ENCODE data around the gene TBC1D8. TPM values are rescaled to one million over a fixed set of nuclear protein-coding genes. Genes with fewer than 3 reads are reported as not detected.
A peak's percentile ranks its signal among the peaks of the same experiment; 100 is the strongest.

The TBC1D8 gene
- total RNA-seq, 1 experiment from 2014 or later = 139 TPM

DNA sequence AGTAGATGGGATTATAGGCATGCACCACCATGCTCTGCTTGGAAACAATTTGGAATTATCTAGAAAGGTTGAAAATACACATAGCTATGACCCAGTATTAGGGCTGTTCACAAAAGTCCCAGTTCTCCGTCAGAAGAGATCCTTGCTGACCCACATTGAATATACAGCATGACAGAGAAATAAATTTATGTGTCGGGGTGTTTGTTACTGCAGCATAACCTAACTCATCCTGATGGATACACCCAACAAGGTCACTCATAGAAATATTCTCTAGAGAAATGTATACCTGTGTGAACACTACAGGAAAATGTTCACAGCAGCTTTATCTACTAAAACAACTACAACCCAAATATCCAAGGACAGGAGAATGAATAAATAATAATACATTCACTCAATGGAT lies 9.0 kb downstream of the TBC1D8 start:
- ChIA-PET POLR2A (no interaction called here), CTCF (no interaction called here)
- no peaks in the 10 kb centered on the region for H3K27me3 ChIP-seq (ENCODE audit: control insufficient read depth, insufficient read depth, low read length)
- H3K27ac ChIP-seq (ENCODE audit: low read length) = peak overlapping the region; percentile 60
- TF ChIP-seq POLR2AphosphoS5 (IDR thresholded peaks at IDR 0.05; ENCODE audit: low read depth, low read length) (no peak), TCF7L2 (IDR thresholded peaks at IDR 0.05; ENCODE audit: low read depth, low read length) (no peak), SIN3A (IDR thresholded peaks at IDR 0.05; ENCODE audit: borderline replicate concordance, insufficient read depth, low read depth, low read length) (no peak)
- TF ChIP-seq, protein P1, sequence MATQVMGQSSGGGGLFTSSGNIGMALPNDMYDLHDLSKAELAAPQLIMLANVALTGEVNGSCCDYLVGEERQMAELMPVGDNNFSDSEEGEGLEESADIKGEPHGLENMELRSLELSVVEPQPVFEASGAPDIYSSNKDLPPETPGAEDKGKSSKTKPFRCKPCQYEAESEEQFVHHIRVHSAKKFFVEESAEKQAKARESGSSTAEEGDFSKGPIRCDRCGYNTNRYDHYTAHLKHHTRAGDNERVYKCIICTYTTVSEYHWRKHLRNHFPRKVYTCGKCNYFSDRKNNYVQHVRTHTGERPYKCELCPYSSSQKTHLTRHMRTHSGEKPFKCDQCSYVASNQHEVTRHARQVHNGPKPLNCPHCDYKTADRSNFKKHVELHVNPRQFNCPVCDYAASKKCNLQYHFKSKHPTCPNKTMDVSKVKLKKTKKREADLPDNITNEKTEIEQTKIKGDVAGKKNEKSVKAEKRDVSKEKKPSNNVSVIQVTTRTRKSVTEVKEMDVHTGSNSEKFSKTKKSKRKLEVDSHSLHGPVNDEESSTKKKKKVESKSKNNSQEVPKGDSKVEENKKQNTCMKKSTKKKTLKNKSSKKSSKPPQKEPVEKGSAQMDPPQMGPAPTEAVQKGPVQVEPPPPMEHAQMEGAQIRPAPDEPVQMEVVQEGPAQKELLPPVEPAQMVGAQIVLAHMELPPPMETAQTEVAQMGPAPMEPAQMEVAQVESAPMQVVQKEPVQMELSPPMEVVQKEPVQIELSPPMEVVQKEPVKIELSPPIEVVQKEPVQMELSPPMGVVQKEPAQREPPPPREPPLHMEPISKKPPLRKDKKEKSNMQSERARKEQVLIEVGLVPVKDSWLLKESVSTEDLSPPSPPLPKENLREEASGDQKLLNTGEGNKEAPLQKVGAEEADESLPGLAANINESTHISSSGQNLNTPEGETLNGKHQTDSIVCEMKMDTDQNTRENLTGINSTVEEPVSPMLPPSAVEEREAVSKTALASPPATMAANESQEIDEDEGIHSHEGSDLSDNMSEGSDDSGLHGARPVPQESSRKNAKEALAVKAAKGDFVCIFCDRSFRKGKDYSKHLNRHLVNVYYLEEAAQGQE (IDR thresholded peaks at IDR 0.05; ENCODE audit: insufficient read depth in 1 of 2, low read depth in 2 of 2, low read length in 1 of 2) = no peak
- TF ChIP-seq, protein P2, sequence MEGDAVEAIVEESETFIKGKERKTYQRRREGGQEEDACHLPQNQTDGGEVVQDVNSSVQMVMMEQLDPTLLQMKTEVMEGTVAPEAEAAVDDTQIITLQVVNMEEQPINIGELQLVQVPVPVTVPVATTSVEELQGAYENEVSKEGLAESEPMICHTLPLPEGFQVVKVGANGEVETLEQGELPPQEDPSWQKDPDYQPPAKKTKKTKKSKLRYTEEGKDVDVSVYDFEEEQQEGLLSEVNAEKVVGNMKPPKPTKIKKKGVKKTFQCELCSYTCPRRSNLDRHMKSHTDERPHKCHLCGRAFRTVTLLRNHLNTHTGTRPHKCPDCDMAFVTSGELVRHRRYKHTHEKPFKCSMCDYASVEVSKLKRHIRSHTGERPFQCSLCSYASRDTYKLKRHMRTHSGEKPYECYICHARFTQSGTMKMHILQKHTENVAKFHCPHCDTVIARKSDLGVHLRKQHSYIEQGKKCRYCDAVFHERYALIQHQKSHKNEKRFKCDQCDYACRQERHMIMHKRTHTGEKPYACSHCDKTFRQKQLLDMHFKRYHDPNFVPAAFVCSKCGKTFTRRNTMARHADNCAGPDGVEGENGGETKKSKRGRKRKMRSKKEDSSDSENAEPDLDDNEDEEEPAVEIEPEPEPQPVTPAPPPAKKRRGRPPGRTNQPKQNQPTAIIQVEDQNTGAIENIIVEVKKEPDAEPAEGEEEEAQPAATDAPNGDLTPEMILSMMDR (IDR thresholded peaks at IDR 0.05) = no peak
- intact Hi-C loops (cut with micrococcal nuclease; ENCODE audit: unreplicated experiment) = no loop called here
- in situ Hi-C loops (cut with HindIII; ENCODE audit: low pct_unique_long_range_greater_than_20kb, low sequenced_read_pairs) = no loop called here
- H3K4me3 ChIP-seq (ENCODE audit: low read depth in 2 of 2, low read length in 2 of 2) = no peak overlapping the region
- no peak for ATAC-seq
- BruUV-seq (replicated peaks) = no TSS peak
- DNase-seq (ENCODE audit: low read depth, low spot score) = no peak
- H3K36me3 ChIP-seq (ENCODE audit: control insufficient read depth, insufficient read depth, low read length) = peaks cover 10% of the 10 kb centered on the region
- peaks cover 85% of the 10 kb centered on the region for H3K4me1 ChIP-seq (ENCODE audit: control insufficient read depth, insufficient read depth, low read length)
- no peaks in the 10 kb centered on the region for H3K9me3 ChIP-seq (ENCODE audit: control insufficient read depth, insufficient read depth, low read depth, low read length)

DNA sequence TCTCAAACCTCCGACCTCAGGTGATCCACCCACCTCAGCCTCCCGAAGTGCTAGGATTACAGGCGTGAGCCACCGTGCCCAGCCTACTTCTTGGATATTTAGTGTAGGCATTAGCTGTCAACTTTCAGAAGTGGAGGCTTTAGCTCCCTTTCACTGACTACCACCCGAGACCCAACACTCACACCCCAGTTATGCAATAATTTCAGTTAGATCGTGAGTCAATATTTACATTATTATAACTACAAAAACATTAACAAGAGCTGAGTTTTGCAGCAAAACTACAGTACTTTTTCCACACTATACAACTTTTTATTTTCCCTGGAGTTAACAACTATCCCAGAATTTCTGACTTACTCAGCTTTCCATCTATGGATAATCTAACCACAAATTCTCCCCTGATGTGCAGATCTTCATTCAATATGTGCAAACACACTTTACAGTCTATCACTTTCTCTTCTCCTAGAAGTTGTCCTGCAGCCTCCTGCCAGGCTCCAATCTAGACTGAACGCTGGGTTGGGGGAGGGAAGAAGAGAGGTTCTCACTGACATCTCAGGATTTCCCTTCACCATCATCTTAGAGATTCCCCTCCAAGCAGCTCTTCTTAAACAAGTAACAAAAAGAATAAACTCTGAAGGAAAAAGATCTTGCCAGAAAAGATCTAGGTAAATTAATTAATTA lies 10.1 kb downstream of the TBC1D8 start:
- H3K4me1 ChIP-seq (ENCODE audit: control insufficient read depth, insufficient read depth, low read length) = peaks cover 82% of the 10 kb centered on the region
- ATAC-seq = no peak
- DNase-seq (ENCODE audit: low read depth, low spot score) = no peak
- BruUV-seq (replicated peaks) = no TSS peak
- H3K27me3 ChIP-seq (ENCODE audit: control insufficient read depth, insufficient read depth, low read length) = no peaks in the 10 kb centered on the region
- H3K9me3 ChIP-seq (ENCODE audit: control insufficient read depth, insufficient read depth, low read depth, low read length) = no peaks in the 10 kb centered on the region
- H3K36me3 ChIP-seq (ENCODE audit: control insufficient read depth, insufficient read depth, low read length) = peaks cover 3% of the 10 kb centered on the region
- H3K4me3 ChIP-seq (ENCODE audit: low read depth in 2 of 2, low read length in 2 of 2) = peak overlapping the region in 1 of 2 experiments; percentile 21; a peak in 2 of 4 replicates
- in situ Hi-C loops (cut with HindIII; ENCODE audit: low pct_unique_long_range_greater_than_20kb, low sequenced_read_pairs) = no loop called here
- H3K27ac ChIP-seq (ENCODE audit: low read length) = peak overlapping the region; percentile 67
- POLR2A ChIA-PET = no interaction called here
- intact Hi-C loops (cut with micrococcal nuclease; ENCODE audit: unreplicated experiment) = no loop called here
- TF ChIP-seq, protein P2 (IDR thresholded peaks at IDR 0.05) = no peak
- TF ChIP-seq POLR2AphosphoS5 (IDR thresholded peaks at IDR 0.05; ENCODE audit: low read depth, low read length) = no peak
- CTCF ChIA-PET = no interaction called here

Measured in Panc1 (cell line).